NCI-H1694 (cell line): ENCODE measurements around the gene IGFALS.

Source experiments
- DNase-seq: peaks from one replicate; lab custom pipeline; 2025; lab: John Stamatoyannopoulos, UW

Gene IGFALS

GRCh38 chr16:1789643-1790045 is 3.9 kb downstream of the IGFALS start:
- no peak for DNase-seq

- DNase-seq = no peak
These were observed 4.8 kb downstream of the IGFALS start for GRCh38 chr16:1788708-1789100.

DNA sequence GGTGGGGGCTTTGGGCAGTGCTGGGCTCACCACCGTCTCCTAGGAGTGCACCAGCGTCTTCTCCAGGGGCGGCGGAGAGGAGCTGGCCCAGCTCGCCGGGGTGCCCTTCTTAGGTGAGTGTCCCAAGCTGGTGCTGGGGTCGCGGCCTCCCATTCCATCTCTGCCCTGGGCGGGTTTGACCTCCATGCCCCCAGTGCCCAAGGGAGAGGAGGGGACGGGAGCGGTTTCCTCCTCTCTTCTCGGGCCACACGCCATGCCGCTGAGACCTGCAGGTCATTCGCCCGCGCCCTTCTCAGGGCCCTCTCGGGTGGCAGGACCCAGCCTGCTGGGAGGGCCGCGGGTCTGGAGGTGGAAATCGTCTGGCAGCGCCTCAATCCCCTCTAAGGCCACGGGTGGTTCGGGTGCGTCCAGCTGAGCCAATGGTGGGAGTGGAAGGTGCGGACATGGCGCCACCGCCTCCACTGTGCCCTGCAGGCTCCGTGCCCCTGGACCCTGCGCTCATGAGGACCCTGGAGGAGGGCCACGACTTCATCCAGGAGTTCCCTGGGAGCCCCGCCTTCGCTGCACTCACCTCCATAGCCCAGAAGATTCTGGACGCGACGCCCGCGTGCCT is 5.3 kb downstream of the IGFALS start:
- DNase-seq = no peak

DNA sequence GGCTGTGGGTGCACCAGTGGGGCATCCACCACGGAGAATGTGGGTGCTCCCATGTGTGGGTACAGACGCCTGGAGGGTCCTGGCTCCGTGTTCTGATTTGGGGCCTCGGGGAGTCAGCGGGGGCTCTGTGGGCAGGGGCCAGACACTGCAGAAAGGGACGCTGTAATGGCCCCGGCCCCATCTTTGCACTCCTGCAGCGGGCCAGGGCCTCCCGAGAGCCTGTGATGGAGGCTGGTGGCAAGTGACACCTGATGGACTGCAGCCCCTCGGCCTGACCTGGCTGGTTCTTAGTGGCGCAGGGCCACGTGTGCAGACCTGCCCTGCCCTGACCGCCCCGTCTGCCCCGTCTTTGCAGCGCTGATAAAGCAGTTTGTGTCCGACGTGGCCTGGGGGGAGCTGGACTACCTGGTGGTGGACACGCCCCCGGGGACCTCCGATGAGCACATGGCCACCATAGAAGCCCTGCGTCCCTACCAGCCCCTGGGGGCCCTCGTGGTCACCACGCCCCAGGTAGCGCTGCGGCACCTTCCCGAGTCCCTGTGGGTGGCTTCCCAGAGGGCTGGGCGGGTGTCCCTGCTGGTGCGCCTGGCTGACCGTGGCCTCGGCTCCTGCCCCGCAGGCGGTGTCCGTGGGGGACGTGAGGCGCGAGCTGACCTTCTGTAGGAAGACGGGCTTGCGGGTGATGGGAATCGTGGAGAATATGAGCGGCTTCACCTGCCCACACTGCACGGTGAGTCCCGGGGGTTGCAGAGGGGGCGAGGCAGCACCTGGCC is 6.0 kb downstream of the IGFALS start:
- DNase-seq = no peak

- DNase-seq = no peak
These were observed 6.5 kb downstream of the IGFALS start for GRCh38 chr16:1787056-1787321.

GRCh38 chr16:1786242-1787055 is 7.1 kb downstream of the IGFALS start:
- DNase-seq = no peak

- no peak for DNase-seq
These were observed 7.7 kb downstream of the IGFALS start for GRCh38 chr16:1785846-1786170.

DNA sequence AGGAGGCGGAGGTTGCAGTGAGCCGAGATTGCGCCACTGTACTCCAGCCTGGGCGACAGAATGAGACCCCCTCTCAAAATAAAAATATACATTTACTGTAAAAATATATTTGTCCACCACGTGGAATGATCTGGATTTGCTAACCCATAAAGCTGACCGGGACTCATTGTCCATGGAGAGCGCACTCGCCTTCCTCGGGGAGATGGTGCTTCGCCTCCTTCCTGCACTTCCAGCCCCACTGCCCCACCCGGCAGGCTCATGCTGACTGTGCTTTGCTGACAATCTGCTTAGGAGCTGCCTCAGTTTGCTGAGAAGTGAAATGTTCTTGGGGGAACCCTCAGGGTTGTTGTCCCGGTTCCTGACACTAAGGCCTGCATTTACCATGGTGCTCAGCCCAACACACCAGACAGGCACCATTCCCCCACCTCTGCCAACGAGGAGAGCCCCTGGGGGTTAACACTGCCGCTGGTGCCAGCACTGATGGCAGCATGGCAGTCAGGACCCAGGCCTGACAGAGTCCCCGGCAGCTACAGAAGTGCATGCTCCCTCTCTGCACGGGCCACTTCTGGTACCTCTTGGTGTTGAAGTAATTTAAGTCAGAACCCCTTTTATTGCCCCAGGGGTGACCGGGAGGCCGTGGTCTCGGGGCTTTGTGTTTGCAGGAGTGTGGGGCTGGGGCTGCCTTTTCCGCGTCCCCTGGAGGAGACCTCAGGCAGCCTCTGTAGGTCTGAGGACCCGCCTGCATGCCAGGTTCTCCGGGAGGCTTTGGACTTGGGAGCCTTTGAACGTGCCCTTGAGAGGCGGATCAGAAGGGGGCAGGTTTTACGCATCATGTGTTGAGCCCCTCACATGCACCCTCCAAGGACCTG is 8.3 kb downstream of the IGFALS start:
- DNase-seq = no peak

GRCh38 chr16:1782408-1783264 is 10.9 kb downstream of the IGFALS start, which contains the start of the genes NUBP2 and SPSB3:
Gene NUBP2, plus strand, starts transcription at chr16:1782960. Its CDS starts 61 bp downstream, at chr16:1783021.
Gene SPSB3, minus strand, starts transcription at chr16:1782571. Its CDS starts 1,088 bp downstream, at chr16:1781483.
- peak; percentile 98 for DNase-seq

DNA sequence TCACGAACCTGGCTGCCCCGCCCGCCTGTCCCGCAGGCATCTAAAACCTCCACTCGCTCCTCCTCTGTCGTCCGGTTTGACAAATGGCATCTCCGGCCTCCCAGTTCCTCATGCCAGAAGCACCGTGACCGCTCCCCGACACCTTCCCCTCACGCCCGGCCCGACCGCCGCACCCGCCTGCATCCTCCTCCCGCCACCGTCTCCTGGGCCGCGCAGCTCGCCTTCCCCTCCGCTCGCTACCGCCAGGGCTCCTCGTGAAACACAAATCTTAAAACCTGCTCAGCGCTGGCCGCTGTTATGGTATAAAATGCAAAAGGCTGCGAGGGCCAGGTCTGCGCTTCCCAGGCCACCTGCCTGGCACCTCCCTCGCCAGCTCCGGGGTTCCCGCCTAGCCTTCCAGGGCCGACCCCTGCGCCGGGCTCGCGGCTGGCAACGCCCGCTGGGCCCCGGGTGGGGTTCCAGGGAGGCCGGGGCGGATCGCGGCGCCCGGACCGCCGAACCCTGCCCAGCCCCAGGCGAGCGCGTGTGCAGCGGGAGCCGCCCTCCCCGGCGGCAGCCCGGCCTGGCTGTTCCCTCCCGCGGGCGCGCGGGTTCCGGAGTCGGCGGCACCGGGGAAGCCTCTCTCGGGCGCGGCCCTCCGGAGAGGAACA is 11.6 kb downstream of the IGFALS start:
- no peak for DNase-seq

GRCh38 chr16:1781254-1781653 is 12.3 kb downstream of the IGFALS start:
- DNase-seq = no peak

- DNase-seq = no peak
These were observed 12.8 kb downstream of the IGFALS start for GRCh38 chr16:1780677-1781072.

DNA sequence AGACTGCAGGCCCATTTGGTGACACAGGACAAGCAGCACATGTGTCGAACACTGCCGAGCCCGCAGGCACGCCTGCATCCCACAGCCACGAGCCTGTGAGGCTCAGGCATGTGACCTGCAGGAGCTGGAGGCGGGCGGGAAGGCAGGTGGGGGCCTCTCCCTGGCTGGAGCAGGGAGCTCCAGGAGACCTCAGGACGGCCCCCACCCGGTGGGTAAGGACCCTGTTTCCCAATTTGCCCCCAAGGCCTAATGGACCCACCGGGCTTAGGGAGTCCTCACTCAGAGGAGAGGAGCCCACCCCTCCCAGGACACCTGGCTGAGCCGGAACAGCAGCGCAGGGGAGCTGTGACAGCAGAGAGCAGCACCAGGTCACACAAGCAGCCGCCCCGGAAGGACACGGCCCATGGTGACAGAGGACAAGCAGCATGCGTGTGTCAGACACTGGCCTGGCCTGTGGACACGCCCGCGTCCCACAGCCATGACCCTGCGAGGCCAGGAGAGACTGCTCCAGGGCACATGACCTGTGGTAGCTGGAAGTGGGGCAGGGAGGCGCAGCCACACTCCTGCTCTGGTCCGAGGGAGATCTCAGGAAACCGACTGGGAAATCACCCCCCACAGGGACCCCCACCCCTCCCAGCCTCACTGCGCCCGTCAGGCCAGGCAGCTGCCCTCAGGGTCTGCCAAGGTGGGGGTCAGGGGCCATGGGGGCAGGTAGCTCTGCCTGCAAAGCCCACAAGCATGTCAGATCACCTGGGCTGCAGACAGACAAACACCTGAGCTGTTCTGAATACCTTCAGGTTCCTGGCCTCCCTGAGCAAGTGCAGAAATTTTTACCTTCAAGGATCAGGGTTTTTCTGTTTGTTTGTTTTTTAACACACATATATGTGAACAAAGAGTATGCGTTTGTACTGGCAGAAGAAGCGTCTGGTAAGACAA is 13.5 kb downstream of the IGFALS start:
- DNase-seq = no peak

GRCh38 chr16:1779234-1779701 is 14.2 kb downstream of the IGFALS start:
- DNase-seq = no peak

DNA sequence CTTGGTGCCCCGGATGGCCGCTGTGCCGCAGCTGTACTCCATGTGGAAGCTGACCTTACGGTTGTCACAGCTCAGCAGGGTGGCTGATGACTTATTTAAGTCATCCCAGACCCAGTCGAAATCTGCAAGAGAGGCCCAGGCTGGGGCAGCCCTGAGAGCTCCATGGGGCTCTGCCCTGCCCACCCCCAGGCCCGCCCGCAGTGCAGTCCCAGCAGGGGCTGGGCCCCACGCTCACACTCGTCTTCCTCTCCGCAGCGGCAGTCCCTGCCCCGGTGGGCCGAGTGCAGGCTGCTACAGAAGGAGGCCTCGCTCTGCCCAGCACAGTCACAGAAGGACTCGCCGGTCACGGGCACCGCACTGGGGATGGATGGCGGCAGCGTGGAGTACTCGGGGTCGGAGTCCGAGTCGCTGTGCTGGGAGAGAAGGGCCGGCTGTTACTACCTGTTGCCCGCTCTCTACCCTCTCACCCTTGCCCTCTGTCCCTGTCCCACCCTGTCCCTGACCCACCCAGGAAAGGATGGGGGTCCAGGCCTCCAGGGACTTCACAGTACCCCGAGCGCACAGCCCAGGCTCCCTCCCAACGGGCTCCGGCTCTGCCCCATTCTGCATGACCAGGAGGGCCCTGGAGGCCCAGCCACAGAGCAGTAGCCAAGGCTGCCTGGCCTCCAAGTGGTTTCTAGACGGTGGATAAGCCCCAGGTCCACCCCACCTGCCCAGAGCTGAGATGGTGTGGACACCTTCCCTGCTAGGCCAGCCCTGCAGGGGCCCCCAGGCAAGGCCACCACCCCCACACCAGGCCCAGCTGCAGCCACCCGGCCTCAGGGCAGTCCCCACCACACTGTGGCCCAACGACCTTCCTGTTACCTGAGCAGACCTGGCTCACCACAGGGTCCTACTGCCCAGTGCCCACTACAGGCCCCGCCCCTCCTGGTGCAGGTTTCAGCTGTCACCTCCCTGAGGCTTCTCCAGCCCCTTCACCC is 15.0 kb downstream of the IGFALS start:
- DNase-seq = no peak

DNA sequence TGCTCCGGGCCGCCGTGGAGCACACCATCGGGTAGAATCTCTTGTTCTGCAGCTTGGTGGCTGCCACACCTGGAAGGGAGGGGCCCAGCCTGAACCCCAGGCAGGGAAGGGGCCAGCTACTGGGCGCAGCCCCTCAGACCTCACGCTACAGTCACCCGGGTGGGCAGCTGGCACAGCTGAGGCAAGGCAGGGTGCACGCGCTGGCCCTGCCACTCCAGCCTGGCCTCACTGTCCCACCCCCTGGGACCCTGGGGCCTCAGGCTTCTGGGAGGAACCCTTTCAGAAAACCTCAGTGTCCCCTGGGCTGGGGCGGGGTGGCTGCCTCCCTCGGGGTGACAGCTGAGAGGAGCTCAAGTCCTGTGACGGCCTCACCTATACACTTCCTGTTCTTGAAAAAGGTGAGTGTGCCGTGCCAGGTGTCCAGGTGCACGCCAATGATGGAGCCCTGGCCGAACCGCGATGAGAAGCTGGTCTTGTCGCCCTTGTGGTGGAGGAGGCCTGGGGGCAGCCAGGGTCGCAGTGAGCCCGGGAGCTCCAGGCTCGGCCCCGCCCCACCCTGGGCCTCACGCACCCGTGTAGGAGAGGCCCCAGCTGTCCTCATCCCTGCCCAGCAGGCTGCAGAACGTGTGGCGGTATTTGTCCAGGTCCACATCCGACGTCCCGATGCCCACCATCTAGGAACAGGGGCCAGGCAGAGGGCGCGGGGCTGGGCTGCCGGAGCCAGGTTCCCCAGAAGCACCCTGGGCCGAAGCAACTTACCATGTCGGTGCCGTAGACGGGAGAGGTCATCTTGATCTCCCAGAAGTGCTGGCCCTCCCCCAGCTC is 15.9 kb downstream of the IGFALS start:
- no peak for DNase-seq

DNA sequence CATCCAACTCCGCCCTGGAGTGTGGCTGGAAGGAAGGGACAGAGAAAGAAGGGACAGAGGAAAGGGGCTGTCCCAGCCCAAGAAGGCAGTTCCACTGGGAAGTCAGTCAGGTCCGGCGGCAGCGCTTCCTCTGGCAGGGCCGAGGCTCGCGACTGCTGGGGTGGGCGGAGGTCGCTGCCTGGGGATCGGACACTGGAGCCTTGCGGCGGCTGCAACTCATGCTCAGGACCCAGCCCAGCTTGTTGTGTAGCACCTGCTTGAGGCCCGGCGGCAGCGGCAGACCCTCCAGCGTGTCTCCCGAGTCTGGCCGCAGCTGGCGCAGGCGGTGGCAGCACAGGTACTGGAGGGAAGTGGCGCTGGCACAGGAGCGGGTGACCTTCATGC is 16.5 kb downstream of the IGFALS start:
- DNase-seq = no peak

GRCh38 chr16:1776672-1776955 is 16.9 kb downstream of the IGFALS start:
- DNase-seq = no peak
